Neural cell (in vitro differentiated cells): ENCODE data around the gene TRMT44. TPM values are rescaled to one million over a fixed set of nuclear protein-coding genes. Genes with fewer than 3 reads are reported as not detected.

Source experiments
- H2AFZ ChIP-seq: fragments of 200-600, 300-800 bp; sonication (generic), shearing (Covaris generic); 2 replicates; pipeline ENCODE4 v1.6.0; 2014; ENCODE audit warnings: low read depth, mild to moderate bottlenecking, antibody characterized with exemption, low read length, moderate library complexity
- H3F3A ChIP-seq: fragments of 200-600 bp; shearing (Covaris generic); 2 replicates; pipeline ENCODE4 v1.6.1; 2016; ENCODE audit warnings: mild to moderate bottlenecking, moderate library complexity, mixed read lengths, antibody characterized with exemption, low read length; ENCODE audit not compliant: insufficient read depth, poor library complexity, severe bottlenecking
- H3K27ac ChIP-seq: fragments of 200-600, 300-800 bp; sonication (generic), shearing (Covaris generic); 2 replicates; pipeline ENCODE4 v1.5.1; 2014; ENCODE audit warnings: mild to moderate bottlenecking, low read length, moderate library complexity
- H3K27me3 ChIP-seq: fragments of 300-800, 200-600 bp; sonication (generic), shearing (Covaris generic); 2 replicates; pipeline ENCODE4 v1.6.0; 2014; ENCODE audit warnings: mild to moderate bottlenecking, low read depth, low read length, moderate library complexity; ENCODE audit not compliant: insufficient read depth
- H3K36me3 ChIP-seq: fragments of 300-800, 200-600 bp; sonication (generic), shearing (Covaris generic); 2 replicates; pipeline ENCODE4 v1.5.1; 2014; ENCODE audit warnings: mild to moderate bottlenecking, antibody characterized with exemption, low read length, moderate library complexity; ENCODE audit not compliant: insufficient read depth
- H3K4me2 ChIP-seq: fragments of 300-800, 200-600 bp; sonication (generic), shearing (Covaris generic); 2 replicates; pipeline ENCODE4 v1.6.0; 2014; ENCODE audit warnings: mild to moderate bottlenecking, low read length
- H3K4me3 ChIP-seq: fragments of 300-800, 200-600 bp; sonication (generic), shearing (Covaris generic); 2 replicates; pipeline ENCODE4 v1.5.1; 2014; ENCODE audit warnings: mild to moderate bottlenecking, low read length, moderate library complexity
- H3K79me2 ChIP-seq: fragments of 200-600 bp; shearing (Covaris generic); replicated peaks from 2 replicates; pipeline ENCODE4 v1.6.0; 2014; ENCODE audit warnings: mild to moderate bottlenecking, low read length, moderate library complexity; ENCODE audit not compliant: insufficient read depth
- H3K9ac ChIP-seq: fragments of 300-800, 200-600 bp; sonication (generic), shearing (Covaris generic); 2 replicates; pipeline ENCODE4 v1.6.1; 2016; ENCODE audit warnings: mild to moderate bottlenecking, low read length, mixed read lengths
- H3K9me2 ChIP-seq: fragments of 200-600 bp; shearing (Covaris generic); 2 replicates; pipeline ENCODE4 v1.6.1; 2016; ENCODE audit warnings: mild to moderate bottlenecking, low read length, mixed read lengths; ENCODE audit not compliant: insufficient read depth
- H3K9me3 ChIP-seq: fragments of 200-600, 300-800 bp; sonication (generic), shearing (Covaris generic); 2 replicates; pipeline ENCODE4 v1.6.1; 2016; ENCODE audit warnings: mild to moderate bottlenecking, mixed run types, low read length, moderate library complexity, mixed read lengths
- H4K20me1 ChIP-seq: fragments of 200-600 bp; shearing (Covaris generic); 2 replicates; pipeline ENCODE4 v1.6.1; 2016; ENCODE audit warnings: mild to moderate bottlenecking, mixed run types; ENCODE audit not compliant: insufficient read depth
- CTCF ChIP-seq: fragments of 450-650 bp; IDR thresholded peaks from 2 replicates; pipeline ENCODE4 v1.5.1; 2014; ENCODE audit warnings: antibody characterized with exemption, mild to moderate bottlenecking, moderate library complexity; ENCODE audit not compliant: poor library complexity, severe bottlenecking
- EP300 ChIP-seq: fragments of 450-650 bp; conservative IDR thresholded peaks from 2 replicates; pipeline ENCODE4 v1.6.1; 2014; ENCODE audit warnings: antibody characterized with exemption, mild to moderate bottlenecking, moderate library complexity; ENCODE audit not compliant: poor library complexity, severe bottlenecking
- EZH2 ChIP-seq: fragments of 200-600, 300-800 bp; shearing (Covaris generic), sonication (generic); IDR thresholded peaks from 2 replicates; pipeline ENCODE4 v1.6.1; 2014; ENCODE audit warnings: antibody characterized with exemption, low read length, borderline replicate concordance, mild to moderate bottlenecking; ENCODE audit not compliant: insufficient read depth, poor library complexity, severe bottlenecking
- MXI1 ChIP-seq: fragments of 450-650 bp; conservative IDR thresholded peaks from 2 replicates; pipeline ENCODE4 v1.6.1; 2014; ENCODE audit warnings: antibody characterized with exemption, mild to moderate bottlenecking; ENCODE audit not compliant: poor library complexity, severe bottlenecking
- POLR2AphosphoS5 ChIP-seq: IDR thresholded peaks from 2 replicates; pipeline ENCODE4 v1.6.1; 2012
- RAD21 ChIP-seq: fragments of 450-650 bp; conservative IDR thresholded peaks from 2 replicates; pipeline ENCODE4 v1.6.1; 2014; ENCODE audit warnings: antibody characterized with exemption, mild to moderate bottlenecking, moderate library complexity
- REST ChIP-seq: IDR thresholded peaks from 2 replicates; pipeline ENCODE4 v1.6.1; 2012; ENCODE audit warnings: borderline replicate concordance
- SMC3 ChIP-seq: fragments of 450-650 bp; conservative IDR thresholded peaks from 2 replicates; pipeline ENCODE4 v1.6.1; 2014; ENCODE audit warnings: antibody characterized with exemption, mild to moderate bottlenecking, moderate library complexity; ENCODE audit not compliant: poor library complexity
- TAF1 ChIP-seq: IDR thresholded peaks from 2 replicates; pipeline ENCODE4 v1.6.1; 2012; ENCODE audit warnings: low read depth
- polyA plus RNA-seq: library from polyadenylated mRNA; depleted of rRNA; stranded (reverse); fragments of >200 nt; gene quantifications from 2 replicates; pipeline ENCODE4 v1.2.3, GENCODE V29; 2014

TRMT44 gene
- polyA plus RNA-seq, 1 donor from 2014 or later, result 20.6 TPM

- no peak overlapping the region for H3K4me2 ChIP-seq
- H3K9ac ChIP-seq, result peak overlapping the region; percentile 41
- H3K36me3 ChIP-seq, result peaks cover 4% of the 10 kb centered on the region
- H3F3A ChIP-seq, result peaks cover 4% of the 10 kb centered on the region
- no peak overlapping the region for H2AFZ ChIP-seq
- H3K9me2 ChIP-seq, result no peaks in the 10 kb centered on the region
- H3K4me3 ChIP-seq, result no peak overlapping the region
- no peak for TF ChIP-seq MXI1
- TF ChIP-seq RAD21, result no peak
- TF ChIP-seq EP300, result no peak
- TF ChIP-seq TAF1, result no peak
- no peaks in the 10 kb centered on the region for H3K27me3 ChIP-seq
- H3K79me2 ChIP-seq, result no peaks in the 10 kb centered on the region
- no peaks in the 10 kb centered on the region for H3K9me3 ChIP-seq
- H4K20me1 ChIP-seq, result no peaks in the 10 kb centered on the region
- peak overlapping the region; percentile 56 for H3K27ac ChIP-seq
These were observed 47.0 kb upstream of the TRMT44 start for GRCh38 chr4:8393593-8394038.

- Histone ChIP-seq H3K9ac (peak overlapping the region; percentile 41), H3F3A (peaks cover 4% of the 10 kb centered on the region), H2AFZ (peak overlapping the region; percentile 19), H4K20me1 (no peaks in the 10 kb centered on the region), H3K36me3 (peaks cover 4% of the 10 kb centered on the region), H3K27me3 (no peaks in the 10 kb centered on the region), H3K9me3 (no peaks in the 10 kb centered on the region), H3K79me2 (no peaks in the 10 kb centered on the region), H3K4me3 (no peak overlapping the region), H3K9me2 (no peaks in the 10 kb centered on the region), H3K4me2 (no peak overlapping the region), H3K27ac (peak overlapping the region; percentile 56)
- TF ChIP-seq REST, result no peak
- TF ChIP-seq SMC3, result no peak
- no peak for TF ChIP-seq POLR2AphosphoS5
- TF ChIP-seq EZH2, result no peak
- TF ChIP-seq MXI1, result no peak
- TF ChIP-seq RAD21, result no peak
- TF ChIP-seq TAF1, result no peak
- TF ChIP-seq CTCF, result no peak
- no peak for TF ChIP-seq EP300
These were observed 46.5 kb upstream of the TRMT44 start for GRCh38 chr4:8394061-8394519.

- Histone ChIP-seq H3F3A (peaks cover 4% of the 10 kb centered on the region), H3K27ac (no peak overlapping the region), H3K79me2 (no peaks in the 10 kb centered on the region), H3K9me3 (no peaks in the 10 kb centered on the region), H3K4me3 (no peak overlapping the region), H2AFZ (no peak overlapping the region), H3K9me2 (no peaks in the 10 kb centered on the region), H4K20me1 (no peaks in the 10 kb centered on the region), H3K36me3 (peaks cover 4% of the 10 kb centered on the region), H3K9ac (no peak overlapping the region), H3K4me2 (no peak overlapping the region), H3K27me3 (no peaks in the 10 kb centered on the region)
- no peak for TF ChIP-seq EP300
- no peak for TF ChIP-seq REST
- no peak for TF ChIP-seq RAD21
- TF ChIP-seq CTCF, result no peak
- TF ChIP-seq TAF1, result no peak
- no peak for TF ChIP-seq EZH2
- TF ChIP-seq SMC3, result no peak
- no peak for TF ChIP-seq POLR2AphosphoS5
- no peak for TF ChIP-seq MXI1
These were observed 45.8 kb upstream of the TRMT44 start for GRCh38 chr4:8394806-8395205.
